Measurements from ENCODE around the gene RELT.

The RELT gene

GRCh38 chr11:73333640-73334383 is 42.4 kb upstream of the RELT start:
- DNase-seq = no peak
- no peak overlapping the region for H3K4me2 ChIP-seq (ENCODE audit: low read depth, low read length)
- H3K4me3 ChIP-seq (ENCODE audit: low read length) = no peak overlapping the region
- no peaks in the 10 kb centered on the region for H3K9me3 ChIP-seq (replicated peaks; ENCODE audit: insufficient read depth, low read length)
- no peaks in the 10 kb centered on the region for H3K36me3 ChIP-seq (replicated peaks; ENCODE audit: insufficient read depth, low read length)
- H3K9me2 ChIP-seq (replicated peaks; ENCODE audit: insufficient read depth, low read length) = no peaks in the 10 kb centered on the region
- H4K20me1 ChIP-seq (ENCODE audit: insufficient read depth, low read length) = no peaks in the 10 kb centered on the region
- H3F3A ChIP-seq (ENCODE audit: insufficient read depth, low read length) = no peaks in the 10 kb centered on the region
- no peak for TF ChIP-seq CTCF (IDR thresholded peaks at IDR 0.05; ENCODE audit: low read length)
- no peak for TF ChIP-seq EZH2phosphoT487 (IDR thresholded peaks at IDR 0.05; ENCODE audit: low read length)
- no peak for TF ChIP-seq EZH2 (optimal IDR thresholded peaks at IDR 0.05; ENCODE audit: low read depth, low read length)
- H3K27ac ChIP-seq (ENCODE audit: low read length) = no peak overlapping the region
- H3K4me1 ChIP-seq (ENCODE audit: low read length) = no peaks in the 10 kb centered on the region
- H3K27me3 ChIP-seq (replicated peaks; ENCODE audit: insufficient read depth, low read length) = no peaks in the 10 kb centered on the region
- H3K9ac ChIP-seq (ENCODE audit: low read length) = no peak overlapping the region
- no peaks in the 10 kb centered on the region for H3K79me2 ChIP-seq (ENCODE audit: low read length)
- no peak overlapping the region for H2AFZ ChIP-seq (ENCODE audit: low read length)

- Histone ChIP-seq H3K27ac (ENCODE audit: low read length) (no peak overlapping the region), H3K9ac (ENCODE audit: low read length) (no peak overlapping the region), H3K4me3 (ENCODE audit: low read length) (no peak overlapping the region)
Observed at GRCh38 chr11:73334384-73335203, 41.6 kb upstream of the RELT start.

GRCh38 chr11:73335204-73335923 is 40.8 kb upstream of the RELT start:
- Histone ChIP-seq H3K4me3 (ENCODE audit: low read length) (no peak overlapping the region), H3F3A (ENCODE audit: insufficient read depth, low read length) (no peaks in the 10 kb centered on the region), H3K4me1 (ENCODE audit: low read length) (no peaks in the 10 kb centered on the region), H2AFZ (ENCODE audit: low read length) (no peak overlapping the region), H3K27me3 (replicated peaks; ENCODE audit: insufficient read depth, low read length) (no peaks in the 10 kb centered on the region), H3K36me3 (replicated peaks; ENCODE audit: insufficient read depth, low read length) (no peaks in the 10 kb centered on the region), H3K9ac (ENCODE audit: low read length) (no peak overlapping the region), H3K9me3 (replicated peaks; ENCODE audit: insufficient read depth, low read length) (no peaks in the 10 kb centered on the region), H3K4me2 (ENCODE audit: low read depth, low read length) (no peak overlapping the region), H3K79me2 (ENCODE audit: low read length) (no peaks in the 10 kb centered on the region), H4K20me1 (ENCODE audit: insufficient read depth, low read length) (no peaks in the 10 kb centered on the region), H3K27ac (ENCODE audit: low read length) (no peak overlapping the region), H3K9me2 (replicated peaks; ENCODE audit: insufficient read depth, low read length) (no peaks in the 10 kb centered on the region)
- TF ChIP-seq CTCF (IDR thresholded peaks at IDR 0.05; ENCODE audit: low read length) (peak; percentile 98), EZH2phosphoT487 (IDR thresholded peaks at IDR 0.05; ENCODE audit: low read length) (no peak)
- DNase-seq = peak; percentile 68

More at GRCh38 chr11:73334384-73335203, 41.6 kb upstream of the RELT start:
- H3K79me2 ChIP-seq (ENCODE audit: low read length) = no peaks in the 10 kb centered on the region
- no peak overlapping the region for H3K4me2 ChIP-seq (ENCODE audit: low read depth, low read length)
- H2AFZ ChIP-seq (ENCODE audit: low read length) = no peak overlapping the region
- no peaks in the 10 kb centered on the region for H3K9me2 ChIP-seq (replicated peaks; ENCODE audit: insufficient read depth, low read length)
- H3K36me3 ChIP-seq (replicated peaks; ENCODE audit: insufficient read depth, low read length) = no peaks in the 10 kb centered on the region
- H4K20me1 ChIP-seq (ENCODE audit: insufficient read depth, low read length) = no peaks in the 10 kb centered on the region
- H3F3A ChIP-seq (ENCODE audit: insufficient read depth, low read length) = no peaks in the 10 kb centered on the region
- H3K4me1 ChIP-seq (ENCODE audit: low read length) = no peaks in the 10 kb centered on the region
- no peaks in the 10 kb centered on the region for H3K9me3 ChIP-seq (replicated peaks; ENCODE audit: insufficient read depth, low read length)
- DNase-seq = no peak
- TF ChIP-seq EZH2 (optimal IDR thresholded peaks at IDR 0.05; ENCODE audit: low read depth, low read length) (no peak), EZH2phosphoT487 (IDR thresholded peaks at IDR 0.05; ENCODE audit: low read length) (no peak), CTCF (IDR thresholded peaks at IDR 0.05; ENCODE audit: low read length) (no peak)
- no peaks in the 10 kb centered on the region for H3K27me3 ChIP-seq (replicated peaks; ENCODE audit: insufficient read depth, low read length)

Data from MM.1S (cell line).